ENCODE measurements around the gene FGFRL1.

The FGFRL1 gene

GRCh38 chr4:1030559-1030958 is 19.1 kb downstream of the FGFRL1 start:
- Histone ChIP-seq H3K36me3 (replicated peaks; ENCODE audit: low read depth, low read length) (no peaks in the 10 kb centered on the region), H3K9ac (ENCODE audit: low read length) (no peak overlapping the region), H3K4me3 (ENCODE audit: low read length) (no peak overlapping the region), H3K4me2 (ENCODE audit: low read length) (no peak overlapping the region), H3K27me3 (ENCODE audit: low read depth, low read length) (no peaks in the 10 kb centered on the region), H3K79me2 (ENCODE audit: low read length) (no peaks in the 10 kb centered on the region), H4K20me1 (ENCODE audit: insufficient read depth, low read length) (no peaks in the 10 kb centered on the region), H3K4me1 (ENCODE audit: low read length) (peaks cover 13% of the 10 kb centered on the region), H3K9me3 (ENCODE audit: insufficient read depth, low read length) (no peaks in the 10 kb centered on the region), H2AFZ (ENCODE audit: low read depth, low read length) (no peak overlapping the region), H3K27ac (ENCODE audit: low read length) (no peak overlapping the region)
- TF ChIP-seq, protein P1, sequence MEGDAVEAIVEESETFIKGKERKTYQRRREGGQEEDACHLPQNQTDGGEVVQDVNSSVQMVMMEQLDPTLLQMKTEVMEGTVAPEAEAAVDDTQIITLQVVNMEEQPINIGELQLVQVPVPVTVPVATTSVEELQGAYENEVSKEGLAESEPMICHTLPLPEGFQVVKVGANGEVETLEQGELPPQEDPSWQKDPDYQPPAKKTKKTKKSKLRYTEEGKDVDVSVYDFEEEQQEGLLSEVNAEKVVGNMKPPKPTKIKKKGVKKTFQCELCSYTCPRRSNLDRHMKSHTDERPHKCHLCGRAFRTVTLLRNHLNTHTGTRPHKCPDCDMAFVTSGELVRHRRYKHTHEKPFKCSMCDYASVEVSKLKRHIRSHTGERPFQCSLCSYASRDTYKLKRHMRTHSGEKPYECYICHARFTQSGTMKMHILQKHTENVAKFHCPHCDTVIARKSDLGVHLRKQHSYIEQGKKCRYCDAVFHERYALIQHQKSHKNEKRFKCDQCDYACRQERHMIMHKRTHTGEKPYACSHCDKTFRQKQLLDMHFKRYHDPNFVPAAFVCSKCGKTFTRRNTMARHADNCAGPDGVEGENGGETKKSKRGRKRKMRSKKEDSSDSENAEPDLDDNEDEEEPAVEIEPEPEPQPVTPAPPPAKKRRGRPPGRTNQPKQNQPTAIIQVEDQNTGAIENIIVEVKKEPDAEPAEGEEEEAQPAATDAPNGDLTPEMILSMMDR (IDR thresholded peaks at IDR 0.05; ENCODE audit: low read depth, low read length) = no peak
- TF ChIP-seq EZH2phosphoT487 (IDR thresholded peaks at IDR 0.05; ENCODE audit: low read depth) = no peak

DNA sequence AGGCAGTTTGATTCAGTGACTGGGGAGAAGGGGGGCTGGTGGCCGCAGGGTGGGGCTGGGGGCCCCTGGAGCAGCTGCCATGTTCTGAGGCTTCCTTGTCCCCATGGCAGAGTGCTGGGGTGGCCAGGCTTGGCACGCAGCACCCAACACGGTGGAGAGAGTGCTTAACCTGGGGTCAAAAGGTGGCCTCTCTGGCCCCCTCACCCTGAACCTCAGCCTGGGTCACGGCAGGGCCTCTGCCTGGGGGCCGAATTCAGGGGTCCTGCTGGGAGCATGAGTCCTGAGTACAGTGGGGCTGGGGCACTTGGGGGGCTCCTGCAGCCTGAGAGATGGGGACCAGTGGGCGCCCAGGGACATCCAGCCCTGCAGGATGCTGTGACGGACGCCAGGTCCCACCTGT is 19.9 kb downstream of the FGFRL1 start:
- Histone ChIP-seq H3K36me3 (replicated peaks; ENCODE audit: low read depth, low read length) (no peaks in the 10 kb centered on the region), H3K27ac (ENCODE audit: low read length) (no peak overlapping the region), H3K27me3 (ENCODE audit: low read depth, low read length) (no peaks in the 10 kb centered on the region), H3K4me3 (ENCODE audit: low read length) (no peak overlapping the region), H3K9ac (ENCODE audit: low read length) (no peak overlapping the region), H3K4me1 (ENCODE audit: low read length) (peaks cover 6% of the 10 kb centered on the region), H4K20me1 (ENCODE audit: insufficient read depth, low read length) (no peaks in the 10 kb centered on the region), H2AFZ (ENCODE audit: low read depth, low read length) (no peak overlapping the region), H3K9me3 (ENCODE audit: insufficient read depth, low read length) (no peaks in the 10 kb centered on the region), H3K4me2 (ENCODE audit: low read length) (no peak overlapping the region), H3K79me2 (ENCODE audit: low read length) (no peaks in the 10 kb centered on the region)
- TF ChIP-seq EZH2phosphoT487 (IDR thresholded peaks at IDR 0.05; ENCODE audit: low read depth) = no peak
- TF ChIP-seq, protein P1 (IDR thresholded peaks at IDR 0.05; ENCODE audit: low read depth, low read length) = no peak

GRCh38 chr4:1031956-1032795 is 20.8 kb downstream of the FGFRL1 start:
- Histone ChIP-seq H3K36me3 (replicated peaks; ENCODE audit: low read depth, low read length) (no peaks in the 10 kb centered on the region), H3K27me3 (ENCODE audit: low read depth, low read length) (no peaks in the 10 kb centered on the region), H3K4me3 (ENCODE audit: low read length) (no peak overlapping the region), H2AFZ (ENCODE audit: low read depth, low read length) (no peak overlapping the region), H3K27ac (ENCODE audit: low read length) (no peak overlapping the region), H3K9me3 (ENCODE audit: insufficient read depth, low read length) (no peaks in the 10 kb centered on the region), H3K4me2 (ENCODE audit: low read length) (no peak overlapping the region), H4K20me1 (ENCODE audit: insufficient read depth, low read length) (no peaks in the 10 kb centered on the region), H3K4me1 (ENCODE audit: low read length) (no peaks in the 10 kb centered on the region), H3K79me2 (ENCODE audit: low read length) (no peaks in the 10 kb centered on the region), H3K9ac (ENCODE audit: low read length) (no peak overlapping the region)
- TF ChIP-seq, protein P1 (IDR thresholded peaks at IDR 0.05; ENCODE audit: low read depth, low read length) = peak; percentile 18; the same call in 1 of the 2 replicates
- no peak for TF ChIP-seq EZH2phosphoT487 (IDR thresholded peaks at IDR 0.05; ENCODE audit: low read depth)

DNA sequence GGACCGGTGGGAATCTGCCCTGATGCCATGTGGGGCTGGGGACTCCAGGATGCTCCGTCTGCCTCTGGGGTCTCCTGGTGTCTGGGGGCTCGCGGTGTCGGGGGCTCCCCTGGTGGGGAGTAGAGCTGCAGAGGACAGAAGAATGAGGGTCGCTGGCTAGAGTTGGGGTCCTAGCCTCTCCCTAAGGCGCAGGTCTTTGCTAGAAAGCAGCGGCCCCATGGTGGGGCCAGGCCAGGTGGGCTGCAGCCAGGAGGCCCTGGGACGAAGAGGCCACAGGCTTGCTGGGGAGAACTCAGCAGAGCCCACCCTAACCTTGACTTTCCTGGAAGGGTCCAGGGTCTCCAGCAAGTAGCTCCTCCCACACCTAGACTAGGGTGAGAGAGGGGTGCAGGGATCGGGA is 21.4 kb downstream of the FGFRL1 start:
- Histone ChIP-seq H3K4me2 (ENCODE audit: low read length) (no peak overlapping the region), H4K20me1 (ENCODE audit: insufficient read depth, low read length) (no peaks in the 10 kb centered on the region), H3K79me2 (ENCODE audit: low read length) (no peaks in the 10 kb centered on the region), H3K27me3 (ENCODE audit: low read depth, low read length) (no peaks in the 10 kb centered on the region), H3K9ac (ENCODE audit: low read length) (no peak overlapping the region), H3K27ac (ENCODE audit: low read length) (no peak overlapping the region), H3K4me3 (ENCODE audit: low read length) (no peak overlapping the region), H3K36me3 (replicated peaks; ENCODE audit: low read depth, low read length) (no peaks in the 10 kb centered on the region), H3K4me1 (ENCODE audit: low read length) (no peaks in the 10 kb centered on the region), H3K9me3 (ENCODE audit: insufficient read depth, low read length) (no peaks in the 10 kb centered on the region), H2AFZ (ENCODE audit: low read depth, low read length) (no peak overlapping the region)
- TF ChIP-seq EZH2phosphoT487 (IDR thresholded peaks at IDR 0.05; ENCODE audit: low read depth) = no peak
- TF ChIP-seq, protein P1 (IDR thresholded peaks at IDR 0.05; ENCODE audit: low read depth, low read length) = no peak
